Stimulated activated effector memory CD8-positive, alpha-beta T cell treated with anti-CD3 and anti-CD28 coated beads, Interleukin-12 subunit alpha, Interleukin-12 subunit beta, amount 100 ng/mL, for 72 hours (primary cell): ENCODE measurements around the gene HNMT.
"Not testable (repeated sequence)": the region's sequence is repeated elsewhere in the genome, so short reads cannot be mapped to it uniquely, and the experiment has no call there.

Experiments
- ATAC-seq: fragments of 150-1000 bp; cut with Tn5 transposase; 2 replicates; pipeline ENCODE4 v1.10.0; 2021
- DNase-seq, 2 donors: peaks; one replicate each; pipeline ENCODE4 v3.0.0; 2021 to 2022; ENCODE audit warnings: low spot score in 2 of 2
- H3K27ac Mint-ChIP-seq: one replicate; pipeline ENCODE4 v1.8.0; 2022; ENCODE audit warnings: mild to moderate bottlenecking, mixed read lengths
- H3K36me3 Mint-ChIP-seq: one replicate; pipeline ENCODE4 v1.8.0; 2022; ENCODE audit warnings: mild to moderate bottlenecking, mixed read lengths
- H3K4me1 Mint-ChIP-seq: one replicate; pipeline ENCODE4 v1.8.0; 2022; ENCODE audit warnings: mixed read lengths
- H3K4me3 Mint-ChIP-seq: one replicate; pipeline ENCODE4 v1.8.0; 2022; ENCODE audit warnings: mild to moderate bottlenecking, mixed read lengths
- H3K9me3 Mint-ChIP-seq: one replicate; pipeline ENCODE4 v1.8.0; 2022; ENCODE audit warnings: mixed read lengths

Gene HNMT

GRCh38 chr2:137981112-137981656 is 16.9 kb downstream of the HNMT start:
- Mint-ChIP-seq H3K36me3 (no peaks in the 10 kb centered on the region), H3K9me3 (no peaks in the 10 kb centered on the region), H3K4me1 (no peaks in the 10 kb centered on the region), H3K27ac (no peak overlapping the region), H3K4me3 (no peak overlapping the region)
- no peak for ATAC-seq
- no peak for DNase-seq

- Mint-ChIP-seq H3K36me3 (no peaks in the 10 kb centered on the region), H3K4me1 (no peaks in the 10 kb centered on the region), H3K27ac (no peak overlapping the region), H3K9me3 (peaks cover 6% of the 10 kb centered on the region), H3K4me3 (no peak overlapping the region)
- DNase-seq (no peak), ATAC-seq (no peak)
Observed at GRCh38 chr2:137983581-137983980, 19.3 kb downstream of the HNMT start.

GRCh38 chr2:137986268-137986667 is 22.0 kb downstream of the HNMT start:
- no peak for ATAC-seq
- no peaks in the 10 kb centered on the region for H3K4me1 Mint-ChIP-seq
- H3K27ac Mint-ChIP-seq = no peak overlapping the region

GRCh38 chr2:137987011-137987410 is 22.7 kb downstream of the HNMT start:
- Mint-ChIP-seq H3K36me3 (no peaks in the 10 kb centered on the region), H3K4me3 (no peak overlapping the region), H3K9me3 (peaks cover 6% of the 10 kb centered on the region), H3K27ac (no peak overlapping the region), H3K4me1 (no peaks in the 10 kb centered on the region)
- no peak for ATAC-seq
- DNase-seq = no peak

More at GRCh38 chr2:137986268-137986667, 22.0 kb downstream of the HNMT start:
- H3K4me3 Mint-ChIP-seq = no peak overlapping the region
- no peak for DNase-seq
- H3K36me3 Mint-ChIP-seq = no peaks in the 10 kb centered on the region
- H3K9me3 Mint-ChIP-seq = peaks cover 6% of the 10 kb centered on the region

- Mint-ChIP-seq H3K36me3 (no peaks in the 10 kb centered on the region), H3K4me3 (no peak overlapping the region), H3K9me3 (peaks cover 21% of the 10 kb centered on the region), H3K27ac (no peak overlapping the region), H3K4me1 (no peaks in the 10 kb centered on the region)
- ATAC-seq (no peak), DNase-seq (no peak)
Observed at GRCh38 chr2:137991078-137991477, 26.8 kb downstream of the HNMT start.

GRCh38 chr2:137992039-137992646 is 27.9 kb downstream of the HNMT start:
- no peak overlapping the region for H3K4me3 Mint-ChIP-seq
- H3K9me3 Mint-ChIP-seq = peaks cover 21% of the 10 kb centered on the region
- DNase-seq = no peak
- no peak for ATAC-seq
- no peaks in the 10 kb centered on the region for H3K4me1 Mint-ChIP-seq
- no peaks in the 10 kb centered on the region for H3K36me3 Mint-ChIP-seq
- no peak overlapping the region for H3K27ac Mint-ChIP-seq

- H3K4me1 Mint-ChIP-seq, H3K4me3 Mint-ChIP-seq, DNase-seq, H3K27ac Mint-ChIP-seq, ATAC-seq, H3K36me3 Mint-ChIP-seq: not testable (repeated sequence)
- peaks cover 14% of the 10 kb centered on the region for H3K9me3 Mint-ChIP-seq
Observed at GRCh38 chr2:137993715-137994476, 29.6 kb downstream of the HNMT start.

- H3K36me3 Mint-ChIP-seq, ATAC-seq, DNase-seq, H3K27ac Mint-ChIP-seq, H3K4me3 Mint-ChIP-seq, H3K4me1 Mint-ChIP-seq: not testable (repeated sequence)
- peaks cover 20% of the 10 kb centered on the region for H3K9me3 Mint-ChIP-seq
Observed at GRCh38 chr2:137995368-137995767, 31.1 kb downstream of the HNMT start.

- not testable (repeated sequence) for DNase-seq, H3K4me1 Mint-ChIP-seq, H3K36me3 Mint-ChIP-seq, H3K4me3 Mint-ChIP-seq, ATAC-seq, H3K27ac Mint-ChIP-seq
- H3K9me3 Mint-ChIP-seq = peaks cover 21% of the 10 kb centered on the region
Observed at GRCh38 chr2:137996158-137996557, 31.9 kb downstream of the HNMT start.

- no peak for DNase-seq
- no peak overlapping the region for H3K27ac Mint-ChIP-seq
- ATAC-seq = no peak
- peaks cover 19% of the 10 kb centered on the region for H3K9me3 Mint-ChIP-seq
- H3K4me3 Mint-ChIP-seq = no peak overlapping the region
- no peaks in the 10 kb centered on the region for H3K4me1 Mint-ChIP-seq
- H3K36me3 Mint-ChIP-seq = no peaks in the 10 kb centered on the region
Observed at GRCh38 chr2:137997733-137998132, 33.5 kb downstream of the HNMT start.

GRCh38 chr2:137998503-137998902 is 34.2 kb downstream of the HNMT start:
- Mint-ChIP-seq H3K9me3 (peaks cover 12% of the 10 kb centered on the region), H3K36me3 (no peaks in the 10 kb centered on the region), H3K4me3 (no peak overlapping the region), H3K4me1 (no peaks in the 10 kb centered on the region), H3K27ac (no peak overlapping the region)
- ATAC-seq = no peak
- no peak for DNase-seq

- H3K36me3 Mint-ChIP-seq = no peaks in the 10 kb centered on the region
- peaks cover 16% of the 10 kb centered on the region for H3K9me3 Mint-ChIP-seq
- H3K4me3 Mint-ChIP-seq = no peak overlapping the region
- no peak for DNase-seq
- no peak for ATAC-seq
- no peak overlapping the region for H3K27ac Mint-ChIP-seq
- no peaks in the 10 kb centered on the region for H3K4me1 Mint-ChIP-seq
Observed at GRCh38 chr2:137999273-137999672, 35.0 kb downstream of the HNMT start.

GRCh38 chr2:138000009-138000408 is 35.7 kb downstream of the HNMT start:
- H3K36me3 Mint-ChIP-seq = no peaks in the 10 kb centered on the region
- ATAC-seq (no peak), DNase-seq (no peak)
- H3K9me3 Mint-ChIP-seq = peaks cover 12% of the 10 kb centered on the region
- H3K4me3 Mint-ChIP-seq = no peak overlapping the region
- no peaks in the 10 kb centered on the region for H3K4me1 Mint-ChIP-seq
- no peak overlapping the region for H3K27ac Mint-ChIP-seq

GRCh38 chr2:138000796-138001195 is 36.5 kb downstream of the HNMT start:
- peaks cover 10% of the 10 kb centered on the region for H3K9me3 Mint-ChIP-seq
- no peaks in the 10 kb centered on the region for H3K4me1 Mint-ChIP-seq
- no peak overlapping the region for H3K27ac Mint-ChIP-seq
- H3K4me3 Mint-ChIP-seq = no peak overlapping the region
- no peak for ATAC-seq
- no peak for DNase-seq
- no peaks in the 10 kb centered on the region for H3K36me3 Mint-ChIP-seq

- no peaks in the 10 kb centered on the region for H3K4me1 Mint-ChIP-seq
- peaks cover 20% of the 10 kb centered on the region for H3K9me3 Mint-ChIP-seq
- no peak overlapping the region for H3K4me3 Mint-ChIP-seq
- DNase-seq (no peak), ATAC-seq (no peak)
- no peak overlapping the region for H3K27ac Mint-ChIP-seq
- no peaks in the 10 kb centered on the region for H3K36me3 Mint-ChIP-seq
Observed at GRCh38 chr2:138003411-138003810, 39.1 kb downstream of the HNMT start.

GRCh38 chr2:138007431-138007830 is 43.2 kb downstream of the HNMT start:
- H3K9me3 Mint-ChIP-seq = peaks cover 14% of the 10 kb centered on the region
- H3K4me3 Mint-ChIP-seq = no peak overlapping the region
- H3K27ac Mint-ChIP-seq = no peak overlapping the region
- H3K36me3 Mint-ChIP-seq = no peaks in the 10 kb centered on the region
- DNase-seq (no peak), ATAC-seq (no peak)
- no peaks in the 10 kb centered on the region for H3K4me1 Mint-ChIP-seq
